ENCODE measurements around the gene LAMB3.

Gene LAMB3

GRCh38 chr1:209630383-209631225, 21.6 kb downstream of the LAMB3 start:
- peak; percentile 47 for DNase-seq

DNA sequence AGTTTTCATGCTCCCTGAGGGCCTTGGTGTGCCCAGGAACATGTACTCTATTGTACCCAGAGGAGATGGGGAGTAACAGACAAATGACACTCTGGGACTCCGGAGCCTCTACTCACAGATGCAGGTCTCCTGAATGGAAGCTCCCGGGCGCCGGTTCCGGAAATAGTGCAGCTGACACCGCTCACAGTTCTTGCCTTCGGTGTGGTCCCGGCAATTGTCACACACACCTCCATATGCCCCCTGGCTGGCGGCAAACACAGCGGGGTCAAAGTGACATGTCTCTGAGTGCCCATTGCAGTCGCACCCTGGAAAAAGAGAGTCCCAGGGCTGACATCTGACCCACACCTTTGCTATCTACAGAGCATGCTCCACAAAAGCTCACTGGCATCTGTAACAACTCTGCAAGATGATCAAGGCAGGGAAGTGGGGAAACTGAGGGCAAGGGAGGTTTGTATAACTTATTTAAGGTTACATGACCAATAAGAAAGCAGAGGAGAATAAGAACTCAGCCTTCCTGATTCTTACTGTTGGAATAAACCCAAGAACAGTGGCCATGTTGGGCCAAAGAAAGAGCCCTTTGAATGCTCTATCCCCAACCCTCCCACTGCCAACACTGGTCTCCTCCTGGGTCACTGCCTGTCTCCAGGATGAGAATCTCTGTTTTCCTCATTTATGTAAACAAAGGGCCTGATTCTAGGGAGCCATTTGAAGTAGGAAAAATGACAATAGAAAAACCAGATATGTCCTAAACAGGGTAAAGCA, 22.4 kb downstream of the LAMB3 start:
- DNase-seq: no peak

- DNase-seq: no peak
Observed at GRCh38 chr1:209628618-209629299, 23.5 kb downstream of the LAMB3 start.

DNA sequence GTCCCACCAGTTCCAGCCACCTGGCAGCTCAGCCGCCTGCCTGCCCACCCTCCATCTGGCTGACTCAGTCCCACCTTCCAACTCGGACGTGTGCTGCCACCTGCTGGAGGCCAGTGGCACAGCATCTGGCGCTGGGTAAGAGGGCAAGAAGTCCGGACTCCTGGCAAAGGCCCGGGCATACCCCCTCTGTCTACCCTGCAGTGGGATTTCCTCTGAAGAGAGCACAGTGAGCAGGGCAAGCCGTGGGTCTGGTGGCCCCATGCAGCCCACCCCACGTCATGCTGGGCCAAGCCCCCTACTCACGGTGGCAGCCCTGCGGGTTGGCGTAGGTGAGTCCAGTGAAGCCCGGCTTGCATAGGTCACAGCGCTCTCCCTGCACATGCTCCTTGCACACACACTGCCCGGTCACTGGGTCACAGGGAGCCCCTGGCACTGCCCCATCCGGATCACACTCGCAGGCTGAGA, 24.5 kb downstream of the LAMB3 start:
- DNase-seq: peak; percentile 78

DNA sequence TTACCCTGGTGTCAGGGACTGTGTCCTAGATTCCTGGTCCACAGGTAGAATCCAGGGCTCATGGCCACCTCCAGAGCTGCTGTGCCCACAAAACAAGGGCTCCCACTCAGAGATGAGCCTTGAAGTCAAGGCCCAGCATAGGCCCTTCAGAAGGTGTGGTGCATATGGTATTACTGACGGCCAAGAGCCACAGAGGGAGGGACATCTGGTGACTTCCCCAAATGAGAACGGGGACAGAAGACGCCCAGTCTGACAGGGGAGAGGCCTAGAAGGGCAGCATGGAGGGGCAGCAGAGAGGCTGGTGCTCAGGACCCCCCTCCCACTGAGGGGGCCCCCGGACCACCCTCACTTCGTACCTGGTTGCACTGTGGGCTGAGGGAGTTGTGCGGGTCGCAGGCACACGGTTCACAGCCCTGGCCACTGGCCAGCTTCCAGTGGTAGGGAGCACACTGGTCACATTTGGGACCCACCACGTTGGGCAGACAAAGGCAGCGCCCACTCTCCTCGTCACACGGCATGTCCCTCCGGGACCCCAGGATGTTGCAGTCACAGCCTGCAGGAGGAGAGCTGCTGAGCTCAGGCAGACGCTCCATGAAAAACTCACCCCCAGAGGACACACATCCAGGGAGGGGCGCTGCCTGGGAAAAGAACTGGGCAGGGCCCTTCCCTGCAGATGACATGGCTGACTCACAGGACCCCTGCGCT, 25.0 kb downstream of the LAMB3 start:
- no peak for DNase-seq

DNA sequence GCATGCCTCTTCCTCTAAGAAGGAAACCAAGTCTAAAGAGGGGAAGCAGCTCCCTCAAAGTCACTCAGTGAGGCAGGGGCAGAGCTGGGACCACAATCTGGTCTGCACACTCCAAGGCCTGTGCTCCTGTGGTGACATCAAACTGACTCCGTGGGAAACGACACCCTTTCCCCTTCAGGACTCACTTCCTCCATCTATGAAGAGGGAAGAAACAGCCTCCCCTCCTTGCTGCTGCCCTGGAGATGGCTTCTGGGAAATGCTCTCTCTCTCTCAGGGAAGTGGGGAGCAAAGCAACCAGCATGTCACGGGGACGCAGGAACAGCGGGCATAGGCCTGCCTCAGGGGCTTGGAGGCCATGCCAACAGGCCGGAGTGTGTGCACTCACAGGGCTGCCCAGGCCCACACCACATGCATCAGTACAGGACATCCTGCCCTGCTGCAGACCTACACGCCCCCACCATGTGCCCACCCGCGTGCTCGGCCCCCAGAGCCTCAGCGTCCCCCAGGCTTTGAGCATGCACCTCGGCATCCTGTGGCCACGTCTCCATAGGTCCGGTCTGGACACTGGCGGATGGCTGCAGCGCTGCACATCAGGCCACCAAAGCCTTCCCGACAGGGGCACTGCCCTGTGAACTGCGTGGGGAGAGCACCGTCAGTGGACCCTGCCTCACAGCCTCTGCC, 25.7 kb downstream of the LAMB3 start:
- DNase-seq: no peak

GRCh38 chr1:209625791-209626285, 26.4 kb downstream of the LAMB3 start:
- no peak for DNase-seq

GRCh38 chr1:209624558-209625549, 27.4 kb downstream of the LAMB3 start:
- DNase-seq: no peak

DNA sequence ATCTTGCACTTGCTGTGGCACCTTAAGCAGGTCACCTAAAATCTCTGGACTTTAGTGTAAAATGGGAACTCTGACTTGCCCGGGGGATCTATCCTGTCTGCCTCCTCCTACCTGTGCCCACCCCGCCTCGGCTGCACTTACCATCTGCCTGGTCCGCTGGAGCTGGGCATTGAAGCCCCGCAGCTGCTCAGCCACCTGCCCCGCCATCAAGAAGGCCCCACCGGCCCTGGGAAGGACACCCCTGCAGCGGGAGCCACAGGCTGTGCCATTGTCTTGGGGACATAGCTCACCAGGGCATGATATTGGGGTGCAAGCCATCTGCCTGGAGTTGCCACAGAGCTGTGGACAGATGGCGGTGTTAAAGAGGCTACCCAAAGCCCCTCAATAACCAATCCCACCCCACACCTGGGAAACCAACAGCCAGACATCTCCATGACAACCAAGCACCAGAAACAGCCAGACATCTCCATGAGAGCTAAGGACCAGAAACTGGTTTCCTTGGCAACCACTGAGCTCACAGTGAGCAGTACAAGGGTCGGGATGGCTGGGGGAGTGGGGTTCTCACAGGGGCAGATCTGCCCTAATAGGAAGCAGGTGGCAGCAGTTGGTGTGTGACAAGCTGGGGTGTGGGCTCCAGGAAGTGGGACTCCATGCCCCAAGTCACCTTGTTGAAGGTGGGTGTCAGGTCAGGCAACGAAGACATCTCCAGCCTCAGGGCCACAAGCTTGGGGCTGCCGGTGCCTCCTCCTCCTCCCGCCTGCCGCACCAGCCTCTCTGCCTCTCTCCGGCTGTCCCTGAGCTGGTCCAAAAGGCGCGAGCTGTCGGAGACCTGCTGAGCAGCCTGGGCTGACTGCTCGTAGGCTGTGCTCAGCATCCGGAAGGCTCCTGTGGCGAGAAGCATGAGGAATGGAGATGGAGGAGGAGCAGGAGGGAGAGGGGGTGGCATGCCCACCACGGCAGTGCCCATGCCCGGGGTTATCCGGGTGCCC, 29.1 kb downstream of the LAMB3 start:
- DNase-seq: no peak

- no peak for DNase-seq
Observed at GRCh38 chr1:209621741-209622655, 30.2 kb downstream of the LAMB3 start.

DNA sequence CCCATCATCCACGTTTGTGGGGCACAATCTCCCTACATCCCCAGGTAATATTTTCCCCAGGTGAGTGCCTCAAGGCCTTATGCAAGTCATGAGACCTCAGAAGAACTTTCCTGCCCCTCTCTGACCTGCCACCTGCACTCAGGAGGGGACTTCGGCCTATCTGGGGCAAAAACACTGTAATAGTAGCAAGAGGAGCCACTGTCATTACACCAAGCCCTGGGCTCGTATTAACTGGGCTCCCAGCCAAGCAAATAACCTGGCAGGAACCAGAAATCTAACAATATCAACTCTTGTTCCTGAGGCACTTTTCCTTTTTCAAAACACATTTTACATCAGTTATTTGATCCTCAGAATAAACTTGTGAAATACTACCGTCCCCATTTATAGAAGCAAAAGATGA, 30.9 kb downstream of the LAMB3 start:
- no peak for DNase-seq

- DNase-seq: no peak
Observed at GRCh38 chr1:209620487-209620884, 31.7 kb downstream of the LAMB3 start.

DNA sequence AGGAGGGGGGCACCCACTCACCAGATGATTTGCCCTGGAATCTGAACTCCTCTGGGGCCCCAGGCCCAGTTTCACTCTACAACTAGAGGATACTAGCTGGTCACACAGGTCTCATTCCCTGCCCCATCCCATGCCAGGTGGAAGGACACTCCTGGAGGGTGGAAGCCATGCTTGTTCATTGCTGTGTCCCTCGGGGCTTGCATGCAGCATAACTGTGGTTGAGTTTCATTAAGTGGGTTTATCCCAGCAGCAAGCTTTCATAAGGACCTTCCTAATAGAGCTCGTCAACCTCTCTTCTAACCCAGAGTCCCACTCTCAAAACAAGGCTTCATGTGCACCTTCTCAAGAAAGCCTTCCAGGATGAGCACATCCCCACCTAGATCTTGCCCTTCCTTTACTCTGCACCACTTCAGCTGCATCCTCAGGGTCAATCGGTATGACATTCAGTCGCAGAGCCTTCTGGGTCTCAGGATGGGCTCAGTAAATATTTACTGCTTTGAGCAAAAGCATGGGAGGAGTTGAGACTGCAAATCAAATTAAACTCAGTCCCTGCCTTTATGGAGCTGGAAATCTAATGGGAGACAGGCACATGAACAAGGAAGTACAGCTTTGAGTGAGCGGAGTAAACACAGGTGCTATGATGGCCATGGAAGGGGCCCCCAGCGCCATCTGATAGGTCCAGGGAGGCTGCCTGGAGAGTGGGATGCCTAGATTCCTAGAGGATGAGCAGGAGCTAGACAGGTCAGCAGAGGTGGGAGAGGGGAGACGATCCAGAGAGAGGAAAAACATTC, 32.3 kb downstream of the LAMB3 start:
- DNase-seq: no peak

- DNase-seq: no peak
Observed at GRCh38 chr1:209618756-209619420, 33.3 kb downstream of the LAMB3 start.

- DNase-seq: no peak
Observed at GRCh38 chr1:209618291-209618690, 33.9 kb downstream of the LAMB3 start.

DNA sequence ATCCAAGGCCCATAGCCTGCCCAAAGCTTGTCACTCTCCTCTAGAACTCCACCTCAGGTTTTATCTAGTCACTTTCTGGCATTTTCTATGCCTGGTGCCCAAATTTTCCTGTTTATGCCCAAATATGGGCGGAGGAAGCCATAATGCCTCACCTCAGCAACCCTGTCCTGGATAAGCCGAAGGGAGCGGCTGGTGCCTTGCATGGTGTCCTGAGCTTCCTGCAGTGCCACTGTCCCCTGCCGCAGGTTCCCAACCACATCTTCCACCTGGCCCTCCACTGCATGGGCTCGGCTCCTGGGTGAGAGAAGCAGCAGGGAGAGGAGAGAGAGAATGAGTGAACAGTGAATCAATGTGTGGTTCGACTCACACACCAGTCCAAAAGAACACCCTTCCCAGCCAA, 34.5 kb downstream of the LAMB3 start:
- no peak for DNase-seq
